HepG2 (cell line): ENCODE measurements around the gene DBNDD1. TPM values are rescaled to one million over a fixed set of nuclear protein-coding genes. Genes with fewer than 3 reads are reported as not detected.

ENCODE experiments used
- DNMT1 ChIP-seq: sonication (generic); formaldehyde crosslinking; IDR thresholded peaks from 2 replicates; pipeline ENCODE4 v1.5.1; 2020; ENCODE audit warnings: mild to moderate bottlenecking, missing genetic modification reagents
- MAFG ChIP-seq: sonication (generic); formaldehyde crosslinking; IDR thresholded peaks from 2 replicates; pipeline ENCODE4 v1.5.1; 2020; ENCODE audit warnings: mild to moderate bottlenecking, missing genetic modification reagents
- MED8 ChIP-seq: sonication (generic); formaldehyde crosslinking; IDR thresholded peaks from 2 replicates; pipeline ENCODE4 v1.8.1; 2023; ENCODE audit warnings: mild to moderate bottlenecking, missing genetic modification reagents; ENCODE audit not compliant: insufficient replicate concordance
- MLLT10 ChIP-seq: sonication (generic); formaldehyde crosslinking; IDR thresholded peaks from 2 replicates; pipeline ENCODE4 v1.4.0; 2020; ENCODE audit warnings: missing genetic modification reagents
- NONO ChIP-seq, 2 experiments: fragments of 450-650 bp in 1 of 2; sonication (generic) in 1 of 2; formaldehyde crosslinking in 1 of 2; IDR thresholded peaks in 1 of 2; conservative IDR thresholded peaks in 1 of 2; 2 replicates each; pipeline versions ENCODE4 v1.6.1 to v1.8.0; 2017 to 2022; ENCODE audit warnings: mild to moderate bottlenecking in 1 of 2, missing genetic modification reagents in 1 of 2, moderate library complexity in 1 of 2
- POLR2G ChIP-seq: fragments of 200-400 bp; formaldehyde crosslinking; IDR thresholded peaks from 2 replicates; pipeline ENCODE4 v1.6.1; 2018; ENCODE audit warnings: mild to moderate bottlenecking, low read depth, low read length, moderate library complexity
- RAD21 ChIP-seq: fragments of 450-650 bp; formaldehyde crosslinking; IDR thresholded peaks from 2 replicates; pipeline ENCODE4 v1.5.0; 2020; ENCODE audit warnings: mild to moderate bottlenecking
- SIX4 ChIP-seq: sonication (generic); formaldehyde crosslinking; IDR thresholded peaks from 2 replicates; pipeline ENCODE4 v1.4.0; 2020; ENCODE audit warnings: missing genetic modification reagents
- SNAPC2 ChIP-seq: sonication (generic); formaldehyde crosslinking; IDR thresholded peaks from 2 replicates; pipeline ENCODE4 v1.8.1; 2022; ENCODE audit warnings: mild to moderate bottlenecking, missing genetic modification reagents
- ZNF101 ChIP-seq: sonication (generic); formaldehyde crosslinking; IDR thresholded peaks from 2 replicates; pipeline ENCODE4 v1.4.0; 2020; ENCODE audit warnings: mild to moderate bottlenecking, low read depth, missing genetic modification reagents, borderline replicate concordance
- ZNF12 ChIP-seq: sonication (generic); formaldehyde crosslinking; IDR thresholded peaks from 2 replicates; pipeline ENCODE4 v1.5.0; 2020; ENCODE audit warnings: missing genetic modification reagents
- ZNF234 ChIP-seq: sonication (generic); formaldehyde crosslinking; conservative IDR thresholded peaks from 2 replicates; pipeline ENCODE4 v1.5.1; 2020; ENCODE audit warnings: mild to moderate bottlenecking, missing genetic modification reagents
- ZNF260 ChIP-seq: sonication (generic); formaldehyde crosslinking; IDR thresholded peaks from 2 replicates; pipeline ENCODE4 v1.4.0; 2020; ENCODE audit warnings: missing genetic modification reagents, low read depth, mild to moderate bottlenecking, borderline replicate concordance
- ZNF292 ChIP-seq: sonication (generic); formaldehyde crosslinking; IDR thresholded peaks from 2 replicates; pipeline ENCODE4 v1.8.1; 2022; ENCODE audit warnings: mild to moderate bottlenecking, low read depth, missing genetic modification reagents, borderline replicate concordance
- ZNF367 ChIP-seq: sonication (generic); formaldehyde crosslinking; IDR thresholded peaks from 2 replicates; pipeline ENCODE4 v1.4.0; 2020; ENCODE audit warnings: missing genetic modification reagents, borderline replicate concordance
- ZNF484 ChIP-seq: sonication (generic); formaldehyde crosslinking; IDR thresholded peaks from 2 replicates; pipeline ENCODE4 v1.5.1; 2020; ENCODE audit warnings: mild to moderate bottlenecking, low read depth, missing genetic modification reagents, borderline replicate concordance
- ZNF747 ChIP-seq: sonication (generic); formaldehyde crosslinking; IDR thresholded peaks from 2 replicates; pipeline ENCODE4 v1.8.1; 2023; ENCODE audit warnings: missing genetic modification reagents, mild to moderate bottlenecking, borderline replicate concordance
- ZNF761 ChIP-seq: sonication (generic); formaldehyde crosslinking; conservative IDR thresholded peaks from 2 replicates; pipeline ENCODE4 v1.4.0; 2020; ENCODE audit warnings: mild to moderate bottlenecking, missing genetic modification reagents
- ZSCAN29 ChIP-seq: sonication (generic); formaldehyde crosslinking; conservative IDR thresholded peaks from 2 replicates; pipeline ENCODE4 v1.4.0; 2020; ENCODE audit warnings: mild to moderate bottlenecking, missing genetic modification reagents
- polyA plus RNA-seq, 8 experiments: library from polyadenylated mRNA; depleted of rRNA in 3 of 8; stranded (reverse) in 7 of 8; unstranded in 1 of 8; fragments of >200 nt; fragmentation: Illumina TruSeq in 4 of 8; extraction: Trizol in 4 of 8; gene quantifications; 2 replicates each; pipeline versions ENCODE4 v1.2.1 to v1.2.3, GENCODE V29; 2011 to 2016; ENCODE audit warnings: low read depth in 4 of 8, missing spikeins in 1 of 8, mixed read lengths in 1 of 8; ENCODE audit not compliant: insufficient read depth in 1 of 8
- total RNA-seq, 5 experiments: library from RNA; depleted of rRNA; stranded (reverse); fragments of >200 nt; fragmentation: Illumina TruSeq; extraction: Trizol; gene quantifications; 2 replicates each; pipeline ENCODE4 v1.2.3, GENCODE V29; 2016; ENCODE audit warnings: low read depth in 1 of 5
- TF ChIP-seq, protein P1 (sequence below): sonication (generic); formaldehyde crosslinking; IDR thresholded peaks from 2 replicates; pipeline ENCODE4 v1.4.0; 2020; ENCODE audit warnings: mild to moderate bottlenecking, missing genetic modification reagents
- TF ChIP-seq, protein P2 (sequence below): sonication (generic); formaldehyde crosslinking; IDR thresholded peaks from 2 replicates; pipeline ENCODE4 v1.4.0; 2020; ENCODE audit warnings: missing genetic modification reagents
- TF ChIP-seq, protein P3 (sequence below): sonication (generic); formaldehyde crosslinking; IDR thresholded peaks from 2 replicates; pipeline ENCODE4 v1.5.1; 2020; ENCODE audit warnings: mild to moderate bottlenecking, moderate library complexity, missing genetic modification reagents
- TF ChIP-seq, protein P4 (sequence below): sonication (generic); formaldehyde crosslinking; IDR thresholded peaks from 2 replicates; pipeline ENCODE4 v1.5.1; 2020; ENCODE audit warnings: missing genetic modification reagents, mild to moderate bottlenecking, borderline replicate concordance

DBNDD1 gene
- total and polyA plus RNA-seq, 2 of the 13 experiments (the other 11 are each of a cell fraction or from before 2014, with no cell fraction given): 17.0 to 40.4 TPM

DNA sequence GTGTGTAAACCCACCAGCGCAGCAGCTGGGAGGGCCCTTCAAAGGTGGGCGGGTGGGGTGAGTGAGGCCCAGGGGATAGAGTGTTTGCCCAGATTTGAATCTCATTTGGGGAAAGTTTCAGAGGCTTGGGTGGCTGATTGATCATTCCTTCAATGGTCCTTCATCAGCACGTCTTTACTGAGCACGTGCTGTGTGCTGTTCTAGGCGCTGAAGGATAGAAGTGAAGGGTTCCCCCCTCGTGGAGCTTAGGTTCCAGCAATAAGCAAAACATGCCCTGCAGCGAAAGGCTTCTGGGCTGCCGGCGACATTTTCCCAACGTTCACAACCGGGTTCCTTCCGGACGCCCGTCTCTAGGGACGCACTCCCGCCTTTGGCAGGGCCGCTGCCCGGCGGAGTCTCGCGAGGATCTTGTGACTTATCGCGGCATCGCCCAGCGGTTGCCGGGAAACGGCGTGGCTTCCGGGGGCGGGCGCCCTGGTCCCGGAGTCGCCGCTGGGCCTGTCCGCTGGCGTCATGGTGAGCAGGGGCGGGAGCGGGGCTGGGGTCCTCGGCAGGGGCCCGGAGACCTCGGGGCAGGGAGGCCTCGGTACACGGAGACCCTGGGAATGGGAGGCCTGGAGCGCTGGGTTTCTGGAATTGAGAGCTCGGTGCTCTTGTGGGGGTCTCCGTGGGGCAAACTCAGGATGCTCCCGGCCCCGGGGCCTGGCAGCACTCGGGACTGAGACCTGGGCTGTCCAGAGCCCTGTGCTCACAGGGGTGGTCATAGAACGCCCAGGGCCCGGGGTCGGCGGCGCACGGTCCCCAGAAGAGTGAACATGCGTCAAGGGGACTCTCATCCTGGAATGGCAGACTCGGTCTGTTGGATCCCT lies 3.2 kb upstream of the DBNDD1 start (continued):
- TF ChIP-seq ZSCAN29 (CRISPR knock-in tag) (peak; percentile 76; the same call in 1 of the 2 replicates), ZNF234 (CRISPR knock-in tag) (no peak), ZNF367 (CRISPR knock-in tag) (peak; percentile 27; the same call in 1 of the 2 replicates), ZNF484 (CRISPR knock-in tag) (0 out of 2 replicates have a peak, but pooled peaks have one; percentile 41), ZNF260 (0 out of 2 replicates have a peak, but pooled peaks have one; percentile 16), MAFG (CRISPR knock-in tag) (no peak), ZNF292 (CRISPR knock-in tag) (no peak), MED8 (CRISPR knock-in tag) (no peak), SIX4 (peak; percentile 63; the same call in 1 of the 2 replicates), ZNF761 (CRISPR knock-in tag) (peak; percentile 89; the same call in 1 of the 2 replicates), MLLT10 (no peak), RAD21 (CRISPR knock-in tag) (peak; percentile 17; the same call in 1 of the 2 replicates), ZNF101 (CRISPR knock-in tag) (peak; percentile 78; the same call in 1 of the 2 replicates), ZNF12 (CRISPR knock-in tag) (no peak), NONO (IDR thresholded peaks at IDR 0.05) (no peak), NONO (CRISPR knock-in tag; conservative IDR thresholded peaks at IDR 0.05) (peak; percentile 91), SNAPC2 (peak; percentile 96), POLR2G (peak; percentile 92), ZNF747 (CRISPR knock-in tag) (peak; percentile 75; the same call in 1 of the 2 replicates), DNMT1 (CRISPR knock-in tag) (no peak; the same call in 1 of the 2 replicates)
- TF ChIP-seq, protein P1, sequence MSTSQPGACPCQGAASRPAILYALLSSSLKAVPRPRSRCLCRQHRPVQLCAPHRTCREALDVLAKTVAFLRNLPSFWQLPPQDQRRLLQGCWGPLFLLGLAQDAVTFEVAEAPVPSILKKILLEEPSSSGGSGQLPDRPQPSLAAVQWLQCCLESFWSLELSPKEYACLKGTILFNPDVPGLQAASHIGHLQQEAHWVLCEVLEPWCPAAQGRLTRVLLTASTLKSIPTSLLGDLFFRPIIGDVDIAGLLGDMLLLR (CRISPR knock-in tag): no peak
- TF ChIP-seq, protein P2, sequence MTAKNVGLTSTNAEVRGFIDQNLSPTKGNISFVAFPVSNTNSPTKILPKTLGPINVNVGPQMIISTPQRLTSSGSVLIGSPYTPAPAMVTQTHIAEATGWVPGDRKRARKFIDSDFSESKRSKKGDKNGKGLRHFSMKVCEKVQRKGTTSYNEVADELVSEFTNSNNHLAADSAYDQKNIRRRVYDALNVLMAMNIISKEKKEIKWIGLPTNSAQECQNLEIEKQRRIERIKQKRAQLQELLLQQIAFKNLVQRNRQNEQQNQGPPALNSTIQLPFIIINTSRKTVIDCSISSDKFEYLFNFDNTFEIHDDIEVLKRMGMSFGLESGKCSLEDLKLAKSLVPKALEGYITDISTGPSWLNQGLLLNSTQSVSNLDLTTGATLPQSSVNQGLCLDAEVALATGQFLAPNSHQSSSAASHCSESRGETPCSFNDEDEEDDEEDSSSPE (CRISPR knock-in tag): peak; percentile 96
- TF ChIP-seq, protein P3, sequence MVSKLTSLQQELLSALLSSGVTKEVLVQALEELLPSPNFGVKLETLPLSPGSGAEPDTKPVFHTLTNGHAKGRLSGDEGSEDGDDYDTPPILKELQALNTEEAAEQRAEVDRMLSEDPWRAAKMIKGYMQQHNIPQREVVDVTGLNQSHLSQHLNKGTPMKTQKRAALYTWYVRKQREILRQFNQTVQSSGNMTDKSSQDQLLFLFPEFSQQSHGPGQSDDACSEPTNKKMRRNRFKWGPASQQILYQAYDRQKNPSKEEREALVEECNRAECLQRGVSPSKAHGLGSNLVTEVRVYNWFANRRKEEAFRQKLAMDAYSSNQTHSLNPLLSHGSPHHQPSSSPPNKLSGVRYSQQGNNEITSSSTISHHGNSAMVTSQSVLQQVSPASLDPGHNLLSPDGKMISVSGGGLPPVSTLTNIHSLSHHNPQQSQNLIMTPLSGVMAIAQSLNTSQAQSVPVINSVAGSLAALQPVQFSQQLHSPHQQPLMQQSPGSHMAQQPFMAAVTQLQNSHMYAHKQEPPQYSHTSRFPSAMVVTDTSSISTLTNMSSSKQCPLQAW: peak; percentile 86
- TF ChIP-seq, protein P4, sequence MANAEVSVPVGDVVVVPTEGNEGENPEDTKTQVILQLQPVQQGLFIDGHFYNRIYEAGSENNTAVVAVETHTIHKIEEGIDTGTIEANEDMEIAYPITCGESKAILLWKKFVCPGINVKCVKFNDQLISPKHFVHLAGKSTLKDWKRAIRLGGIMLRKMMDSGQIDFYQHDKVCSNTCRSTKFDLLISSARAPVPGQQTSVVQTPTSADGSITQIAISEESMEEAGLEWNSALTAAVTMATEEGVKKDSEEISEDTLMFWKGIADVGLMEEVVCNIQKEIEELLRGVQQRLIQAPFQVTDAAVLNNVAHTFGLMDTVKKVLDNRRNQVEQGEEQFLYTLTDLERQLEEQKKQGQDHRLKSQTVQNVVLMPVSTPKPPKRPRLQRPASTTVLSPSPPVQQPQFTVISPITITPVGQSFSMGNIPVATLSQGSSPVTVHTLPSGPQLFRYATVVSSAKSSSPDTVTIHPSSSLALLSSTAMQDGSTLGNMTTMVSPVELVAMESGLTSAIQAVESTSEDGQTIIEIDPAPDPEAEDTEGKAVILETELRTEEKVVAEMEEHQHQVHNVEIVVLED (CRISPR knock-in tag): peak; percentile 77; the same call in 1 of the 2 replicates
